ENCODE measurements around the gene ZNF287. TPM values are rescaled to one million over a fixed set of nuclear protein-coding genes. Genes with fewer than 3 reads are reported as not detected.

The ZNF287 gene
- total and polyA plus RNA-seq, 2 of the 8 experiments (the other 6 are each of a cell fraction or from before 2014, with no cell fraction given) = 1.7 to 5.6 TPM

GRCh38 chr17:16573466-16573865 lies 4.5 kb upstream of the ZNF287 start:
- WGBS, 2 experiments (ENCODE audit: extremely low coverage in 1 of 2, insufficient coverage in 1 of 2, insufficient read length in 1 of 2, insufficient replicate concordance in 2 of 2, low coverage in 1 of 2, low lambda C conversion rate in 2 of 2, missing lambda C conversion rate in 1 of 2) = 78% methylated on average over 2 of the region's 2 CpGs; no CpG with 5 or more reads in 1 of the 2 experiments
- H3K56ac ChIP-seq (replicated peaks; ENCODE audit: insufficient read length, low read depth, low read length) = no peak overlapping the region
- no peak for FAIRE-seq

More at GRCh38 chr17:16573466-16573865, 4.5 kb upstream of the ZNF287 start:
- Histone ChIP-seq H4K8ac (ENCODE audit: extremely low read depth, insufficient read depth, low read length) (no peak overlapping the region), H3K23ac (ENCODE audit: insufficient read length) (no peak overlapping the region), H3K4ac (replicated peaks; ENCODE audit: insufficient read length, low read depth, low read length) (no peak overlapping the region), H3K4me2 (ENCODE audit: insufficient read depth in 1 of 2, low read depth in 2 of 2, low read length in 2 of 2) (no peak overlapping the region), H2AFZ (ENCODE audit: low read length) (no peak overlapping the region), H3K14ac (ENCODE audit: insufficient read length) (no peak overlapping the region), H4K91ac (replicated peaks; ENCODE audit: insufficient read length, low read length) (no peak overlapping the region), H3K27me3 (replicated peaks in 1 of 4; ENCODE audit: control insufficient read depth in 3 of 4, extremely low read depth in 1 of 4, insufficient read depth in 3 of 4, low read length in 3 of 4) (peaks cover 0 to 10% (median 7%) of the 10 kb centered on the region in 4 experiments; a peak in 6 of 7 replicates), H2BK5ac (ENCODE audit: low read depth, low read length) (no peak overlapping the region), H3K79me2 (ENCODE audit: control insufficient read depth in 1 of 2, insufficient read depth in 2 of 2, low read length in 2 of 2) (no peaks in the 10 kb centered on the region), H3K9ac (replicated peaks in 1 of 4; ENCODE audit: extremely low read depth in 1 of 4, low read depth in 3 of 4, low read length in 3 of 4) (no peak overlapping the region), H3K36me3 (ENCODE audit: control insufficient read depth in 2 of 4, insufficient read depth in 4 of 4, low read length in 3 of 4) (no peaks in the 10 kb centered on the region), H2BK12ac (ENCODE audit: low read depth, low read length) (no peak overlapping the region), H2AK5ac (ENCODE audit: low read depth, low read length) (no peak overlapping the region), H3K23me2 (ENCODE audit: low read depth, low read length) (peaks cover 5% of the 10 kb centered on the region; the same call in 1 of the 2 replicates), H3K9me3 (ENCODE audit: insufficient read depth in 2 of 2, low read depth in 1 of 2, low read length in 1 of 2) (no peaks in the 10 kb centered on the region), H4K5ac (ENCODE audit: insufficient read length, low read depth, low read length) (no peak overlapping the region), H2BK20ac (ENCODE audit: low read length) (no peak overlapping the region), H2BK120ac (replicated peaks; ENCODE audit: low read depth, low read length) (no peak overlapping the region), H3K79me1 (ENCODE audit: low read depth, low read length) (no peaks in the 10 kb centered on the region), H3K18ac (ENCODE audit: extremely low read depth, low read length) (no peak overlapping the region), H2BK15ac (ENCODE audit: low read length) (no peak overlapping the region), H3K27ac (ENCODE audit: low read depth, low read length) (no peak overlapping the region), H3K4me3 (ENCODE audit: extremely low read depth in 1 of 4, insufficient read depth in 2 of 4, low read depth in 3 of 4, low read length in 4 of 4) (no peak overlapping the region), H3K4me1 (replicated peaks in 1 of 4; ENCODE audit: control insufficient read depth in 3 of 4, insufficient read depth in 4 of 4, low read length in 3 of 4) (peaks cover 0 to 2% (median under 1%) of the 10 kb centered on the region in 4 experiments; a peak in 4 of 7 replicates), H4K20me1 (replicated peaks in 1 of 2; ENCODE audit: control insufficient read depth in 1 of 2, insufficient read depth in 2 of 2, low read length in 2 of 2) (no peaks in the 10 kb centered on the region)
- ChIA-PET CTCF (ENCODE audit: partially characterized antibody) (interaction anchor here (1.1 kb wide), 1 partner anchor 13 kb away, joined by 4 read pairs; no protein-coding TSS in a partner anchor), POLR2A (ENCODE audit: partially characterized antibody) (no interaction called here)
- DNase-seq (ENCODE audit: low read depth in 1 of 2, low spot score in 2 of 2) = no peak
- no peak for TF ChIP-seq ATF2 (IDR thresholded peaks at IDR 0.05; ENCODE audit: low read length)
- TF ChIP-seq, protein P1, sequence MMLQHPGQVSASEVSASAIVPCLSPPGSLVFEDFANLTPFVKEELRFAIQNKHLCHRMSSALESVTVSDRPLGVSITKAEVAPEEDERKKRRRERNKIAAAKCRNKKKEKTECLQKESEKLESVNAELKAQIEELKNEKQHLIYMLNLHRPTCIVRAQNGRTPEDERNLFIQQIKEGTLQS (IDR thresholded peaks at IDR 0.05; ENCODE audit: insufficient read depth, low read depth, low read length) = no peak
- TF ChIP-seq YY1 (IDR thresholded peaks at IDR 0.05; ENCODE audit: low read depth, low read length) = no peak
- TF ChIP-seq KDM5A (IDR thresholded peaks at IDR 0.05; ENCODE audit: low read length) = no peak
- no peak for TF ChIP-seq SP2 (IDR thresholded peaks at IDR 0.05; ENCODE audit: low read length)
- no peak for TF ChIP-seq TAF7 (optimal IDR thresholded peaks at IDR 0.05; ENCODE audit: borderline replicate concordance, low read depth, low read length)
- no peak for TF ChIP-seq ASH2L (IDR thresholded peaks at IDR 0.05; ENCODE audit: low read length)
- no peak for TF ChIP-seq TBP (IDR thresholded peaks at IDR 0.05; ENCODE audit: low read depth, low read length)
- TF ChIP-seq PHF8 (conservative IDR thresholded peaks at IDR 0.05; ENCODE audit: low read depth, low read length) = no peak
- no peak for TF ChIP-seq RAD21 (IDR thresholded peaks at IDR 0.05 in 1 of 2, conservative IDR thresholded peaks at IDR 0.05 in 1 of 2; ENCODE audit: low read depth in 2 of 2, low read length in 2 of 2)
- no peak for TF ChIP-seq CHD1 (IDR thresholded peaks at IDR 0.05; ENCODE audit: low read depth, low read length)
- no peak for TF ChIP-seq POU5F1 (IDR thresholded peaks at IDR 0.05; ENCODE audit: low read depth, low read length)
